Parathyroid adenoma (tissue), 2 donors: ENCODE measurements around the gene MORC2.

Experiments
- H2AFZ ChIP-seq: fragments of 300-600 bp; sonication (generic); one replicate; pipeline ENCODE4 v1.7.0; 2017; ENCODE audit warnings: antibody characterized with exemption, mild to moderate bottlenecking
- H3K27ac ChIP-seq: fragments of 300-600 bp; sonication (generic); one replicate; pipeline ENCODE4 v1.7.0; 2017
- H3K27me3 ChIP-seq: fragments of 300-600 bp; sonication (generic); one replicate; pipeline ENCODE4 v1.7.0; 2017; ENCODE audit warnings: low read length; ENCODE audit not compliant: control insufficient read depth, insufficient read depth
- H3K36me3 ChIP-seq: fragments of 300-600 bp; sonication (generic); one replicate; pipeline ENCODE4 v1.7.0; 2017; ENCODE audit warnings: low read length; ENCODE audit not compliant: control insufficient read depth, insufficient read depth
- H3K4me1 ChIP-seq: fragments of 300-600 bp; sonication (generic); one replicate; pipeline ENCODE4 v1.7.0; 2017; ENCODE audit warnings: control low read depth
- H3K4me2 ChIP-seq: fragments of 300-600 bp; sonication (generic); one replicate; pipeline ENCODE4 v1.7.0; 2017; ENCODE audit warnings: low read length
- H3K4me3 ChIP-seq: fragments of 300-600 bp; sonication (generic); one replicate; pipeline ENCODE4 v1.7.0; 2017; ENCODE audit warnings: low read depth, low read length
- H3K79me2 ChIP-seq: fragments of 300-600 bp; sonication (generic); one replicate; pipeline ENCODE4 v1.7.0; 2017; ENCODE audit warnings: control low read depth
- H3K9ac ChIP-seq: fragments of 300-600 bp; sonication (generic); one replicate; pipeline ENCODE4 v1.7.0; 2017; ENCODE audit warnings: mild to moderate bottlenecking
- H3K9me3 ChIP-seq: fragments of 300-600 bp; sonication (generic); one replicate; pipeline ENCODE4 v1.7.0; 2017; ENCODE audit warnings: low read length; ENCODE audit not compliant: control insufficient read depth
- CTCF ChIP-seq: fragments of 300-600 bp; sonication (generic); IDR thresholded peaks from one replicate; pipeline ENCODE4 v1.7.0; 2017; ENCODE audit warnings: antibody characterized with exemption, mild to moderate bottlenecking
- donor health status: primary hyperparathyroidism.

MORC2 gene

GRCh38 chr22:30881361-30882183, 87.0 kb downstream of the MORC2 start:
- no peak overlapping the region for H3K9ac ChIP-seq
- no peak overlapping the region for H3K4me2 ChIP-seq
- H3K36me3 ChIP-seq = no peaks in the 10 kb centered on the region
- H3K9me3 ChIP-seq = no peaks in the 10 kb centered on the region
- no peak overlapping the region for H3K27ac ChIP-seq
- no peaks in the 10 kb centered on the region for H3K27me3 ChIP-seq
- H3K4me1 ChIP-seq = peaks cover 7% of the 10 kb centered on the region
- H3K79me2 ChIP-seq = no peaks in the 10 kb centered on the region
- no peak overlapping the region for H3K4me3 ChIP-seq
- TF ChIP-seq CTCF = no peak
- no peak overlapping the region for H2AFZ ChIP-seq

- no peak overlapping the region for H3K4me2 ChIP-seq
- no peak overlapping the region for H2AFZ ChIP-seq
- TF ChIP-seq CTCF = no peak
- H3K36me3 ChIP-seq = no peaks in the 10 kb centered on the region
- no peaks in the 10 kb centered on the region for H3K27me3 ChIP-seq
- H3K4me1 ChIP-seq = peaks cover 7% of the 10 kb centered on the region
- no peak overlapping the region for H3K9ac ChIP-seq
- H3K27ac ChIP-seq = no peak overlapping the region
- H3K9me3 ChIP-seq = no peaks in the 10 kb centered on the region
- no peak overlapping the region for H3K4me3 ChIP-seq
- no peaks in the 10 kb centered on the region for H3K79me2 ChIP-seq
These were observed 87.7 kb downstream of the MORC2 start for GRCh38 chr22:30880847-30881246.

- TF ChIP-seq CTCF = no peak
- peaks cover 7% of the 10 kb centered on the region for H3K4me1 ChIP-seq
- H3K36me3 ChIP-seq = no peaks in the 10 kb centered on the region
These were observed 88.4 kb downstream of the MORC2 start for GRCh38 chr22:30880181-30880601.

GRCh38 chr22:30879415-30879797, 89.2 kb downstream of the MORC2 start:
- Histone ChIP-seq H3K27ac (peak overlapping the region; percentile 42), H3K4me3 (no peak overlapping the region), H3K79me2 (no peaks in the 10 kb centered on the region), H3K4me1 (peaks cover 7% of the 10 kb centered on the region), H3K36me3 (no peaks in the 10 kb centered on the region), H3K9me3 (no peaks in the 10 kb centered on the region), H3K4me2 (no peak overlapping the region), H2AFZ (peak overlapping the region; percentile 42), H3K9ac (no peak overlapping the region), H3K27me3 (no peaks in the 10 kb centered on the region)
- TF ChIP-seq CTCF = no peak

More at GRCh38 chr22:30880181-30880601, 88.4 kb downstream of the MORC2 start:
- Histone ChIP-seq H3K9me3 (no peaks in the 10 kb centered on the region), H3K4me3 (no peak overlapping the region), H3K4me2 (no peak overlapping the region), H3K27ac (no peak overlapping the region), H3K9ac (no peak overlapping the region), H2AFZ (no peak overlapping the region), H3K79me2 (no peaks in the 10 kb centered on the region), H3K27me3 (no peaks in the 10 kb centered on the region)
